BLaER1 treated with 17β-estradiol and CSF1 and Interleukin-3, amounts not matched to agents 10 nM and 100 nM (cell line): ENCODE data around the gene PPP2R5B.

Experiments used
- H3K27ac ChIP-seq, 11 experiments: shearing (Covaris generic); formaldehyde crosslinking; 2 replicates each; pipeline ENCODE4 v1.8.1; 2022
- H3K27me3 ChIP-seq, 11 experiments: shearing (Covaris generic); formaldehyde crosslinking; 2 replicates each; pipeline ENCODE4 v1.8.1; 2022
- H3K36me3 ChIP-seq, 11 experiments: shearing (Covaris generic); formaldehyde crosslinking; 2 replicates each; pipeline ENCODE4 v1.8.1; 2022
- H3K4me1 ChIP-seq, 10 experiments: shearing (Covaris generic); formaldehyde crosslinking; 2 replicates each; pipeline ENCODE4 v1.8.1; 2022
- H3K4me2 ChIP-seq, 11 experiments: shearing (Covaris generic); formaldehyde crosslinking; 2 replicates each; pipeline ENCODE4 v1.8.1; 2022
- H3K4me3 ChIP-seq, 10 experiments: shearing (Covaris generic); formaldehyde crosslinking; 2 replicates each; pipeline ENCODE4 v1.8.1; 2022
- H3K9ac ChIP-seq, 11 experiments: shearing (Covaris generic); formaldehyde crosslinking; 2 replicates each; pipeline ENCODE4 v1.8.1; 2022
- H3K9me3 ChIP-seq, 11 experiments: shearing (Covaris generic); formaldehyde crosslinking; replicated peaks in 1 of 11; 2 replicates each; pipeline ENCODE4 v1.8.1; 2022
- H4K20me1 ChIP-seq, 11 experiments: shearing (Covaris generic); formaldehyde crosslinking; 2 replicates each; pipeline ENCODE4 v1.8.1; 2022
- Cebpa-rat ChIP-seq, 11 experiments: shearing (Covaris generic); IDR thresholded peaks; 2 replicates each; pipeline ENCODE4 v1.8.1; 2022

The PPP2R5B gene

GRCh38 chr11:64925536-64926436, 1.3 kb downstream of the PPP2R5B start:
- no peak for TF ChIP-seq Cebpa-rat (IDR thresholded peaks at IDR 0.05)
- no peaks in the 10 kb centered on the region for H3K9me3 ChIP-seq
- peaks cover 0 to 7% (median 0%) of the 10 kb centered on the region in 11 experiments; a peak in 5 of 22 replicates for H3K27me3 ChIP-seq
- H3K4me3 ChIP-seq: peak overlapping the region in 9 of 10 experiments; percentile 74 to 94 (median 78); a peak in 14 of 20 replicates
- H3K36me3 ChIP-seq: peaks cover 3 to 42% (median 13%) of the 10 kb centered on the region in 11 experiments; a peak in 14 of 22 replicates
- 0 out of 22 replicates have a peak overlapping the region, but pooled peaks of 1 of the 11 experiments have one; percentile 89 for H3K27ac ChIP-seq
- H3K9ac ChIP-seq: peak overlapping the region; percentile 65 to 85 (median 82); a peak in 17 of 22 replicates
- H3K4me2 ChIP-seq: peak overlapping the region; percentile 85 to 100 (median 99)
- H4K20me1 ChIP-seq: peaks cover 0 to 14% (median 0%) of the 10 kb centered on the region in 11 experiments; a peak in 6 of 22 replicates
- H3K4me1 ChIP-seq: peaks cover 24 to 52% (median 39%) of the 10 kb centered on the region in 10 experiments

GRCh38 chr11:64926689-64927088, 2.2 kb downstream of the PPP2R5B start:
- no peak for TF ChIP-seq Cebpa-rat (IDR thresholded peaks at IDR 0.05)
- Histone ChIP-seq H4K20me1 (peaks cover 0 to 14% (median 0%) of the 10 kb centered on the region in 11 experiments; a peak in 6 of 22 replicates), H3K4me3 (no peak overlapping the region), H3K4me2 (peak overlapping the region in 2 of 11 experiments; percentile 85 to 100; a peak in 1 of 22 replicates), H3K27ac (no peak overlapping the region), H3K27me3 (peaks cover 0 to 7% (median 0%) of the 10 kb centered on the region in 11 experiments; a peak in 5 of 22 replicates), H3K36me3 (peaks cover 13 to 51% (median 22%) of the 10 kb centered on the region in 11 experiments; a peak in 15 of 22 replicates), H3K9me3 (no peaks in the 10 kb centered on the region), H3K4me1 (peaks cover 20 to 43% (median 31%) of the 10 kb centered on the region in 10 experiments), H3K9ac (peak overlapping the region in 1 of 11 experiments; percentile 83; a peak in 2 of 22 replicates)

GRCh38 chr11:64928957-64929356, 4.5 kb downstream of the PPP2R5B start:
- Histone ChIP-seq H3K36me3 (peaks cover 16 to 73% (median 35%) of the 10 kb centered on the region in 11 experiments; a peak in 15 of 22 replicates), H3K9ac (no peak overlapping the region), H3K4me2 (no peak overlapping the region), H3K4me3 (no peak overlapping the region), H4K20me1 (peaks cover 0 to 25% (median 0%) of the 10 kb centered on the region in 11 experiments; a peak in 6 of 22 replicates), H3K9me3 (no peaks in the 10 kb centered on the region), H3K27me3 (peaks cover 0 to 7% (median 0%) of the 10 kb centered on the region in 11 experiments; a peak in 5 of 22 replicates), H3K27ac (no peak overlapping the region), H3K4me1 (peaks cover 13 to 24% (median 19%) of the 10 kb centered on the region in 10 experiments; a peak in 19 of 20 replicates)
- TF ChIP-seq Cebpa-rat (IDR thresholded peaks at IDR 0.05): no peak

GRCh38 chr11:64929625-64930024, 5.1 kb downstream of the PPP2R5B start:
- no peak for TF ChIP-seq Cebpa-rat (IDR thresholded peaks at IDR 0.05)
- Histone ChIP-seq H3K9ac (no peak overlapping the region), H3K27me3 (peaks cover 0 to 7% (median 0%) of the 10 kb centered on the region in 11 experiments; a peak in 5 of 22 replicates), H3K9me3 (no peaks in the 10 kb centered on the region), H3K36me3 (peaks cover 16 to 80% (median 35%) of the 10 kb centered on the region in 11 experiments; a peak in 15 of 22 replicates), H3K4me2 (no peak overlapping the region), H3K4me1 (peaks cover 11 to 24% (median 15%) of the 10 kb centered on the region in 10 experiments; a peak in 19 of 20 replicates), H3K27ac (no peak overlapping the region), H4K20me1 (peaks cover 0 to 27% (median 0%) of the 10 kb centered on the region in 11 experiments; a peak in 6 of 22 replicates), H3K4me3 (no peak overlapping the region)

- Histone ChIP-seq H3K36me3 (peaks cover 16 to 87% (median 35%) of the 10 kb centered on the region in 11 experiments; a peak in 15 of 22 replicates), H3K27ac (no peak overlapping the region), H3K9ac (no peak overlapping the region), H3K4me1 (peaks cover 5 to 18% (median 9%) of the 10 kb centered on the region in 10 experiments; a peak in 19 of 20 replicates), H3K4me3 (no peak overlapping the region), H3K4me2 (no peak overlapping the region), H3K27me3 (peaks cover 0 to 2% (median 0%) of the 10 kb centered on the region in 11 experiments; a peak in 5 of 22 replicates), H4K20me1 (peaks cover 0 to 32% (median 0%) of the 10 kb centered on the region in 11 experiments; a peak in 6 of 22 replicates), H3K9me3 (no peaks in the 10 kb centered on the region)
- TF ChIP-seq Cebpa-rat (IDR thresholded peaks at IDR 0.05): no peak
Measured at GRCh38 chr11:64930340-64930739, 5.9 kb downstream of the PPP2R5B start.

GRCh38 chr11:64931290-64931689, 6.8 kb downstream of the PPP2R5B start:
- Histone ChIP-seq H4K20me1 (peaks cover 0 to 26% (median 0%) of the 10 kb centered on the region in 11 experiments; a peak in 6 of 22 replicates), H3K4me1 (peaks cover 0 to 10% (median under 1%) of the 10 kb centered on the region in 10 experiments; a peak in 7 of 20 replicates), H3K4me2 (no peak overlapping the region), H3K9me3 (no peaks in the 10 kb centered on the region), H3K4me3 (no peak overlapping the region), H3K27ac (no peak overlapping the region), H3K9ac (no peak overlapping the region), H3K27me3 (no peaks in the 10 kb centered on the region; a peak in 1 of 22 replicates), H3K36me3 (peaks cover 16 to 88% (median 35%) of the 10 kb centered on the region in 11 experiments; a peak in 15 of 22 replicates)
- TF ChIP-seq Cebpa-rat (IDR thresholded peaks at IDR 0.05): no peak

GRCh38 chr11:64932324-64932723, 7.8 kb downstream of the PPP2R5B start:
- peaks cover 0 to 17% (median 2%) of the 10 kb centered on the region in 10 experiments; a peak in 4 of 20 replicates for H3K4me1 ChIP-seq
- H4K20me1 ChIP-seq: peaks cover 0 to 18% (median 0%) of the 10 kb centered on the region in 11 experiments; a peak in 1 of 22 replicates
- H3K27me3 ChIP-seq: no peaks in the 10 kb centered on the region
- TF ChIP-seq Cebpa-rat (IDR thresholded peaks at IDR 0.05): no peak
- no peaks in the 10 kb centered on the region for H3K9me3 ChIP-seq
- no peak overlapping the region for H3K4me3 ChIP-seq
- no peak overlapping the region for H3K9ac ChIP-seq
- H3K27ac ChIP-seq: no peak overlapping the region
- no peak overlapping the region for H3K4me2 ChIP-seq
- H3K36me3 ChIP-seq: peaks cover 16 to 80% (median 35%) of the 10 kb centered on the region in 11 experiments; a peak in 15 of 22 replicates

- H3K9ac ChIP-seq: 0 out of 22 replicates have a peak overlapping the region, but pooled peaks of 1 of the 11 experiments have one; percentile 18
- H3K36me3 ChIP-seq: peaks cover 16 to 70% (median 35%) of the 10 kb centered on the region in 11 experiments; a peak in 15 of 22 replicates
- no peak overlapping the region for H3K4me2 ChIP-seq
- H3K9me3 ChIP-seq: no peaks in the 10 kb centered on the region
- H4K20me1 ChIP-seq: peaks cover 0 to 18% (median 0%) of the 10 kb centered on the region in 11 experiments; a peak in 1 of 22 replicates
- H3K27ac ChIP-seq: no peak overlapping the region
- H3K4me1 ChIP-seq: peaks cover 0 to 17% (median 2%) of the 10 kb centered on the region in 10 experiments; a peak in 4 of 20 replicates
- no peak for TF ChIP-seq Cebpa-rat (IDR thresholded peaks at IDR 0.05)
- no peak overlapping the region for H3K4me3 ChIP-seq
- no peaks in the 10 kb centered on the region for H3K27me3 ChIP-seq
Measured at GRCh38 chr11:64933213-64933934, 8.9 kb downstream of the PPP2R5B start.
